Thymus (tissue), 11 donors: ENCODE results near the gene SCN5A. TPM values are rescaled to one million over a fixed set of nuclear protein-coding genes. Genes with fewer than 3 reads are reported as not detected.

Experiments used
- DNase-seq, 9 donors: peaks; one replicate each; pipeline ENCODE4 v3.0.0-alpha.2; 2013; ENCODE audit warnings: low spot score in 9 of 9, low read depth in 6 of 9, missing footprints in 1 of 9
- H3K27ac ChIP-seq, 2 donors: one replicate each; pipeline ENCODE4 v1.5.1; 2013; ENCODE audit warnings: control low read depth in 1 of 2, low read depth in 1 of 2, low read length in 1 of 2, mild to moderate bottlenecking in 1 of 2, moderate library complexity in 1 of 2
- H3K27me3 ChIP-seq, 2 donors: one replicate each; pipeline ENCODE4 v1.5.1; 2013; ENCODE audit warnings: low read length in 1 of 2; ENCODE audit not compliant: control insufficient read depth in 2 of 2, insufficient read depth in 1 of 2
- H3K36me3 ChIP-seq, 2 donors: one replicate each; pipeline ENCODE4 v1.5.1; 2013; ENCODE audit warnings: low read length in 1 of 2, mild to moderate bottlenecking in 1 of 2, moderate library complexity in 1 of 2; ENCODE audit not compliant: control insufficient read depth in 2 of 2, insufficient read depth in 2 of 2
- H3K4me1 ChIP-seq, 2 donors: one replicate each; pipeline ENCODE4 v1.5.1; 2013; ENCODE audit warnings: low read length in 2 of 2; ENCODE audit not compliant: control insufficient read depth in 2 of 2, insufficient read depth in 2 of 2
- H3K4me3 ChIP-seq, 2 donors: one replicate each; pipeline ENCODE4 v1.5.1; 2013; ENCODE audit warnings: low read length in 2 of 2, control low read depth in 1 of 2, mild to moderate bottlenecking in 1 of 2
- H3K9me3 ChIP-seq, 2 donors: one replicate each; pipeline ENCODE4 v1.5.1; 2013; ENCODE audit warnings: low read length in 1 of 2, mild to moderate bottlenecking in 1 of 2; ENCODE audit not compliant: control insufficient read depth in 2 of 2, insufficient read depth in 1 of 2
- WGBS: extraction: QIAGEN DNeasy Blood & Tissue Kit; methylation state at CpG from one replicate; pipeline ENCODE4 v1.1.7; 2013; 5-methylcytosine and 5-hydroxymethylcytosine counted together
- polyA plus RNA-seq: library from polyadenylated mRNA; stranded (reverse); fragments of 200-250 nt; gene quantifications from one replicate; pipeline ENCODE4 v1.2.3, GENCODE V29; 2013
- total RNA-seq: library from RNA; stranded (reverse); fragments of 120-200 nt; gene quantifications from one replicate; pipeline ENCODE4 v1.2.4, GENCODE V29; 2013
- donor health status: healthy.

The SCN5A gene
- total and polyA plus RNA-seq, 2 donors = 0.05 to 0.09 TPM

DNA sequence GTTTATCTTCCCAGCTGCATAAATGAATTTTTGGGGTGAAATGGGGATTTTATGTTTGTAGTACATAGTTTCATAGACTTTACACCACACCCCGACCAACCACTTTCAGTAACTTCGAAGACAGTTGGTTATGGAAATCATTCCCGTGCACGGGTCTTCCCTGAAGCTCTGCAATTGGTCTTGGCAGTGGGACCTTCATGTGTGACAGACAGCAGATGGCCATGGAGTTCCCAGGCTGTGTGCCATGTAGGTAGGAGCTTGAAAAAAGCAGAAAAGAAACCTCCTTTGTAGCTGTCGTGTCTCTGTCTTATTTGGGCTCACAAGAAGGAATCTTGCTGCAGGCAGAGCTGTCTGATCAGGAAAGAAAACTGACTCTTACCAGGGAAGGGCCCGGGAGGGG lies 127.5 kb downstream of the SCN5A start:
- peaks cover 6 to 11% of the 10 kb centered on the region in 2 donors for H3K4me1 ChIP-seq
- WGBS = 97% methylated on average over 6 of the region's 6 CpGs
- no peak overlapping the region for H3K4me3 ChIP-seq
- H3K27ac ChIP-seq = no peak overlapping the region
- no peaks in the 10 kb centered on the region for H3K27me3 ChIP-seq
- no peak for DNase-seq
- H3K36me3 ChIP-seq = peaks cover 20 to 33% of the 10 kb centered on the region in 2 donors
- no peaks in the 10 kb centered on the region for H3K9me3 ChIP-seq

DNA sequence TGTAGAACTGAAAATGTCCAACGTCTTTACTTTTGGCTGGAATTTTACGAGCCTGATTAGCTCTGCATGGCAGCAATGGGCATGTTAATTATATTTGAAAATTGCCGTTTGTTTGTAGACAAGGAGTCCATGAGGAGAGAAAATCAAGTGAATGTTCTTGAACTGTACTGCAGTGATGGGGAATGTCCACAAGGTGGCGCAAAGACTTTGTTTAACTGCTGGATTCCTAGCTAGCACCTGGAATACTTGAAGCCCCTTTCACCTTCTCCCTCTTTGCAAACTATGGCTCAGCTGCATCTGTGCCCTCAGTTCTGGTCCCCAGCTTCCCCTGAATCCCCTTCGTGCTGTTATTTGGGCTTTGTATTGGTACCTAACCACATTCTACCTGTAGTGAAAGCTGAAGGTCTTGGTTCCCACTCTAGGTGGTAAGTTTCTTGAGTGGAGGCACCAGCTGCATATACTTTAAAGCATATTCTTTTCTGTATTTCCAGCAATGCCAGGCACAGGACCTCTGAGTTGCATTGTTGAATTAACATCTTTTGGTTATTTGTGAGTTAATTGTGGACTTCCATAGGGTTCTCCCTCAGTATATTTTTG lies 128.0 kb downstream of the SCN5A start:
- 12% methylated on average over 5 of the region's 5 CpGs for WGBS
- Histone ChIP-seq H3K27me3 (no peaks in the 10 kb centered on the region), H3K36me3 (peaks cover 20 to 28% of the 10 kb centered on the region in 2 donors), H3K27ac (no peak overlapping the region), H3K4me3 (no peak overlapping the region), H3K9me3 (no peaks in the 10 kb centered on the region), H3K4me1 (peaks cover 6 to 11% of the 10 kb centered on the region in 2 donors)
- peak; percentile 38 to 87 (median 69) for DNase-seq

DNA sequence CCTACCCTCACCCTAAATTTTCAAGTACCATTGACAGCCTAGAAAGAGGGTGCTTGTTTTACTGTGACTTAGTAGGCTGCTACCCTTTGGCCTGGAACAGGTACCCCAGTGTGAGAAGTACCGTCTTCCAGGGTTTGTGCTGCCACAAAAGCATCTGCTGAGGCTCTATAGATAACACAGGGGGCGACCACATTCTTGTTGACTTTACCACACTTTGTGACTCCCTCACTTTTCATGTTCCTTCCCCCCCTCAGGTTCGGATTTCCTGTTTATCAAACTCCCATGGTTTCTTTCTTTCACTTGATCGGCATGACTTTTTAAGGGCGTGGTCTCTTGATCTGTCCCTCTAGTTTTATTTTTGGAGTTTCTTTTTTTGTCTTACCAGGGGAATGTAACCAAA lies 129.8 kb downstream of the SCN5A start:
- Histone ChIP-seq H3K27me3 (no peaks in the 10 kb centered on the region), H3K27ac (peak overlapping the region; percentile 15 to 42), H3K36me3 (peaks cover 17 to 29% of the 10 kb centered on the region in 2 donors), H3K9me3 (no peaks in the 10 kb centered on the region), H3K4me3 (no peak overlapping the region), H3K4me1 (peaks cover 6 to 11% of the 10 kb centered on the region in 2 donors)
- 9% methylated on average over 5 of the region's 5 CpGs for WGBS
- DNase-seq = peak in 7 of 9 donors; percentile 37 to 83 (median 56)

GRCh38 chr3:38519000-38519399 lies 130.5 kb downstream of the SCN5A start:
- no peaks in the 10 kb centered on the region for H3K27me3 ChIP-seq
- peaks cover 11 to 24% of the 10 kb centered on the region in 2 donors for H3K36me3 ChIP-seq
- no peak overlapping the region for H3K27ac ChIP-seq
- H3K4me3 ChIP-seq = no peak overlapping the region
- H3K9me3 ChIP-seq = no peaks in the 10 kb centered on the region
- peaks cover 6 to 11% of the 10 kb centered on the region in 2 donors for H3K4me1 ChIP-seq
- WGBS = 84% methylated on average over 1 of the region's 1 CpG
- DNase-seq = no peak

DNA sequence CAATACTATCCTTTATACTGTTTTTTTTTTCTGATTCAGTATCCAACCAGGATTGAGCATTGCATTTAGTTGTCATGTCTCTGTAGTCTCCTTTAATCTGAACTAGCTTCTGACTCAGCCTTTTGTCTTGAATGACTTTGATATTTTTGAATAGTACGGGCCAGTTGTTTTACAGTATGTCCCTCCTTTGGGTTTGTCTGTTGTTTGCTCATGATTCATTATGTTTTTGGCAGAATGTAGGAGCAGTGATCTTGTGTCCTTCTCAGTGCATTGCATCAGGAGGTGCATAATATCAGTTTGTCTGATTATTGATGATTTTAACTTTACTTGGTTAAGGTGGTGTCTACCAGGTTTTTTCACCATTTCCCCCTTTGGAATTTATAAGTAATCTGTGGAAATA lies 132.8 kb downstream of the SCN5A start:
- Histone ChIP-seq H3K4me3 (no peak overlapping the region), H3K36me3 (peaks cover 6 to 22% of the 10 kb centered on the region in 2 donors), H3K27ac (no peak overlapping the region), H3K9me3 (no peaks in the 10 kb centered on the region), H3K4me1 (peaks cover 6 to 11% of the 10 kb centered on the region in 2 donors), H3K27me3 (no peaks in the 10 kb centered on the region)
- WGBS = 0% methylated on average over 1 of the region's 1 CpG
- DNase-seq = no peak

- Histone ChIP-seq H3K27ac (no peak overlapping the region), H3K4me1 (peaks cover 6 to 11% of the 10 kb centered on the region in 2 donors), H3K9me3 (no peaks in the 10 kb centered on the region), H3K36me3 (peaks cover 6 to 21% of the 10 kb centered on the region in 2 donors), H3K4me3 (no peak overlapping the region), H3K27me3 (no peaks in the 10 kb centered on the region)
- no peak for DNase-seq
- 95% methylated on average over 7 of the region's 7 CpGs for WGBS
These were observed 134.1 kb downstream of the SCN5A start for GRCh38 chr3:38515367-38515766.

DNA sequence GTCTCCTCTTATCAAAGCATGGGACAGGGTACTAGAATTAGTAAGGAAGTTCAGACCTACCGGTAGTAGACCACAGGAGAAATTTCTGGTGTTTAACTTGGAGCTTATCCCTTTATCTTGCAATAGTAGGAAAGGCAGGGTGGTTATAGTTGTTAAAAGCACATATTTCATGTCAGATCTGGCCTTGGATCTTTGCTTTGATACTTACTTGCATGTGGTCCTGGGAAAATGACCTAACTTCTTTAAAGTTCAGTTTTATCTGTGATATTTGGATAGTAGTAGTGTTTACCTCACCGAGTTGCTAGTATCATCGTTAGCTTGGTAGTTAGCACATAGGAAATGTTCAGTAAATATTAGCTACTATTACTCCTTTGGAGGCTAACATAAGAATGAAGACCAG lies 137.9 kb downstream of the SCN5A start:
- whole genome bisulfite sequencing = 97% methylated on average over 3 of the region's 3 CpGs
- Histone ChIP-seq H3K9me3 (no peaks in the 10 kb centered on the region), H3K4me3 (no peak overlapping the region), H3K27ac (no peak overlapping the region), H3K4me1 (no peaks in the 10 kb centered on the region), H3K36me3 (peaks cover 9 to 35% of the 10 kb centered on the region in 2 donors), H3K27me3 (no peaks in the 10 kb centered on the region)
- DNase-seq = no peak

GRCh38 chr3:38510631-38511030 lies 138.9 kb downstream of the SCN5A start:
- Histone ChIP-seq H3K27me3 (no peaks in the 10 kb centered on the region), H3K9me3 (no peaks in the 10 kb centered on the region), H3K4me1 (no peaks in the 10 kb centered on the region), H3K36me3 (peaks cover 9 to 34% of the 10 kb centered on the region in 2 donors), H3K27ac (no peak overlapping the region), H3K4me3 (no peak overlapping the region)
- no peak for DNase-seq

- 96% methylated on average over 2 of the region's 2 CpGs for WGBS
- H3K27ac ChIP-seq = no peak overlapping the region
- no peaks in the 10 kb centered on the region for H3K27me3 ChIP-seq
These were observed 139.8 kb downstream of the SCN5A start for GRCh38 chr3:38509732-38510131.

More at GRCh38 chr3:38509732-38510131, 139.8 kb downstream of the SCN5A start:
- no peaks in the 10 kb centered on the region for H3K4me1 ChIP-seq
- no peaks in the 10 kb centered on the region for H3K9me3 ChIP-seq
- H3K4me3 ChIP-seq = no peak overlapping the region
- no peak for DNase-seq
- H3K36me3 ChIP-seq = peaks cover 3 to 26% of the 10 kb centered on the region in 2 donors
